ENCODE measurements around the gene SLC35F4.

DNA sequence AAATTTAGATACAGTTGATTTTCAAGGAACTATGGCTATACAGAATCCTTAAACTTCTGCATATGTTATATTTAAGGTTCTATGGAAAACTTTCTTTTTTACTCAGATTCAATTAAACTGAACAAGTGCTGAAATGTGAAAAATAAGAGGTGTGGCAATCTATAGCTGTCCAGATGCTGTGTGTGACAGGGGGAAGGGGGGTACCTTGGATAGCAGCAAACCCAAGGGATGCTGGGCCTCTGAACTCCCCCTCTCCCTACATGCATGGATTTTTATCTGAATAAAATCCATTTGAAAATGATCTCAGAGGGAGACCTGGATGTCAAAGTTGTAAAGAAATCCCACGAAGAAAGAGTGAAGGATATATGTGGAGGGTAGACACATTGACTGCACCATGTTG, 289.4 kb downstream of the SLC35F4 start:
- TF ChIP-seq CTCF (conservative IDR thresholded peaks at IDR 0.05) (no peak), ZFX (IDR thresholded peaks at IDR 0.05) (no peak)

Measured in C4-2B (cell line).